GM10266 (cell line): ENCODE data around the gene SLC35F6.

Source experiments
- DNase-seq: peaks from one replicate; pipeline ENCODE4 v3.0.0; 2012; ENCODE audit errors: extremely low spot score
- TF ChIP-seq, protein P1 (sequence below): IDR thresholded peaks from 2 replicates; pipeline ENCODE4 v1.5.1; 2012; ENCODE audit warnings: mild to moderate bottlenecking, low read depth; ENCODE audit not compliant: control insufficient read depth, insufficient read depth; ENCODE audit errors: missing control alignments

SLC35F6 gene

DNA sequence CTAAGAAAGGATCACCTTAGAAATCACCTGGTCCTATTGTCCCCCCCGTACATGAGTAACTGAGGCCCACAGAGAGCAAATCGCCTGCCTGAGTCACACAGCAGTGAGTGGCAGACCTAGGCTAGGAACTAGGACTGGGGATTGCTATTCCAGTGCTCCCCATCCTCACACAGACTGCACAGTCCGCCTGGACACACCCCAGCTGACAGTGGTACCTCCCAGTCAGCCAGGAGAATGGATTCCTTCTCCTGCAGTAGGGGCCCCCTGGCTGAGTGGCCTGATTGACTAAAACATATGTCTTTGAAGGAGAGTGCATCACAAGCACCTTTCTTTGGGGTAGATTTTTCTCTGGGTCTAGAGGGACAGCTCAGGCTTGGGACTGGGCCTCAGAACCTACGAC lies 32.4 kb upstream of the SLC35F6 start:
- DNase-seq, result no peak
- TF ChIP-seq, protein P1, sequence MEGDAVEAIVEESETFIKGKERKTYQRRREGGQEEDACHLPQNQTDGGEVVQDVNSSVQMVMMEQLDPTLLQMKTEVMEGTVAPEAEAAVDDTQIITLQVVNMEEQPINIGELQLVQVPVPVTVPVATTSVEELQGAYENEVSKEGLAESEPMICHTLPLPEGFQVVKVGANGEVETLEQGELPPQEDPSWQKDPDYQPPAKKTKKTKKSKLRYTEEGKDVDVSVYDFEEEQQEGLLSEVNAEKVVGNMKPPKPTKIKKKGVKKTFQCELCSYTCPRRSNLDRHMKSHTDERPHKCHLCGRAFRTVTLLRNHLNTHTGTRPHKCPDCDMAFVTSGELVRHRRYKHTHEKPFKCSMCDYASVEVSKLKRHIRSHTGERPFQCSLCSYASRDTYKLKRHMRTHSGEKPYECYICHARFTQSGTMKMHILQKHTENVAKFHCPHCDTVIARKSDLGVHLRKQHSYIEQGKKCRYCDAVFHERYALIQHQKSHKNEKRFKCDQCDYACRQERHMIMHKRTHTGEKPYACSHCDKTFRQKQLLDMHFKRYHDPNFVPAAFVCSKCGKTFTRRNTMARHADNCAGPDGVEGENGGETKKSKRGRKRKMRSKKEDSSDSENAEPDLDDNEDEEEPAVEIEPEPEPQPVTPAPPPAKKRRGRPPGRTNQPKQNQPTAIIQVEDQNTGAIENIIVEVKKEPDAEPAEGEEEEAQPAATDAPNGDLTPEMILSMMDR, result no peak

DNA sequence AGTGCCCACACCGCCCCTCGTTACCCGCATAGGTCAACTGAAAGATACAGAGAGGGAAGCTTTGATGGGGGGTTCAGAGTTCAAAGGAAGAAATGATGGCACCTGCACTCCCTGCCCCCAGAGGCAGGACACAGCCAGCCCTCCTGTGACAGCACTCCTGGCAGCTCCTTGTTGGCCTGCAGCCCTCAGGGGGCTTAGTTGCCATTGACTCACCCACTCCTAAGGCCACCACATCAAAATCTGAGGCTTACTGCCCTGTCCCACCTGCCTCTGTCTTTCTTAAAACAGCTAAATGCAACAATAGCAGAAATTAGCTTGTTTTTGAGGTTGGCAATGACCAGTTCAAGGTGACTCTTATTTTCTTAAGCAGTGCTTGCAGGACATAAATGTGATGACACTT lies 31.6 kb upstream of the SLC35F6 start:
- TF ChIP-seq, protein P1, result no peak
- no peak for DNase-seq

DNA sequence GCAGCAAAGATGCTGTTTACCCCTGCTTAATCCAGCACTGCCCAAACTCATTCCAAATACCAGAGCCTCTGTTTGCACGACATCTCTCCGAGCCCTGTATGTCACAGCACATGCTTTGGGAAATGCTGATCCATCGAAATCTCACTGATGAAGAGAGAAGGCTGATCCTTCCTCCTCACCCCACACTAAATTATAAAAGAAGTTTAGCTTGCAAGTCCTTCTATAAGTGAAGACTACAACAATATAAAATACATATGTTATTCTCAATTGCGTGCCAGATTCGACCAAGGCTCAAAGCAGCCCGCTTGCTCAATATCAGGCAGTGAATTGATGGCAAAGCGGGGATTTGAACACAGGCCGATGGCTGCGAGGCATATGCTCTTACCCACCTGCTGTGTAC lies 30.7 kb upstream of the SLC35F6 start:
- DNase-seq, result no peak
- TF ChIP-seq, protein P1, result no peak

DNA sequence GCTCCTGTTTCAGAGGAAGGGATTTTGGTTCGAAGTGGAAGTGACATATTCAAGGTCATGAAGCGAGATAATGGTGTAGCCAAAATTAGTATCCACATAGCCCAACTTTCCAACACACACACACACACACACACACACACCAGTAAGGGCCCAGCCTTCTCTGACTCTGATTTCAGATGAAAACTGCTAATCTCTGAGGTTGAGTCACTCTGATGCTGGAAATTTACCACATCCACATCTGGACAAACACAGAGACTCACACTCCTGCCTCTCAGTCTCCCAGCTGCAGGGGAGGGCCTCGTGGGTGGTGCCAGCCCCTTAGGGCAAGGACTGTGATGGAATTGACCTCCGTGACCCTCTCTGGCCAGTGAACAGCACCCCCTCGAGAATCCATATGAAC lies 29.0 kb upstream of the SLC35F6 start:
- no peak for DNase-seq
- TF ChIP-seq, protein P1, result no peak

DNA sequence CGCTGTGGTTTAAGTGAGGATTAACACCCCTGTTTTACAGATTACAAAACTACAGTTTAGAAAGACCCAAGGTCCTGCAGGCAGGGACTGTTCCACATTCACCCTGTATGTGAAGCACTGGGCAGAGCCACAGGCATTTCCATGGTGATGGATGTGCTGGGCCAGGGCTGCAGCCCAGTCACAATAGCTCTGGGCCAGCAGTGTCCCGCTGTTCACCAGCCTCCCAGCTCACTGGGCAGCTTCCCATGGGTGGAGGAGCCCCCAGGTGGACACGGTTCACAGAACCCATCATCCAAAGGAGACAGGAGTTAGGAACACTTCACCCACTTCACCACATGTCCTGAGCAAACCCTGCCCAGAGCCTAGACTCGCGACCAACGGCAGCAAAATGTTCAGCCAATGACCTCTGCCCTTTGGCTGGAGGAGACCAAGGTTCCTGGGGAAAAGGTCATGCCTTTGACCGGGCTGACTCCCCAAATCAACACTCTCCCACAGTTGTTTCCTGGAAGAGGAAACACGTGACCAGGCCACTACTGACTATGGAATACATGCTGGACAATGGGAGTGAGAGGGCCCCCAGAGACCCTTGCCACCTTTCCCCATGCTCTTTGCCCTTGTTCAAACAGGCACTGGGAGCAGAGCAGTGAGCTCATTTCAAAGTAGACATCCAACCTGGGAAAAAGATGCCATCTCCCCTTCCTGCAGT lies 28.0 kb upstream of the SLC35F6 start:
- TF ChIP-seq, protein P1, result no peak
- DNase-seq, result no peak

DNA sequence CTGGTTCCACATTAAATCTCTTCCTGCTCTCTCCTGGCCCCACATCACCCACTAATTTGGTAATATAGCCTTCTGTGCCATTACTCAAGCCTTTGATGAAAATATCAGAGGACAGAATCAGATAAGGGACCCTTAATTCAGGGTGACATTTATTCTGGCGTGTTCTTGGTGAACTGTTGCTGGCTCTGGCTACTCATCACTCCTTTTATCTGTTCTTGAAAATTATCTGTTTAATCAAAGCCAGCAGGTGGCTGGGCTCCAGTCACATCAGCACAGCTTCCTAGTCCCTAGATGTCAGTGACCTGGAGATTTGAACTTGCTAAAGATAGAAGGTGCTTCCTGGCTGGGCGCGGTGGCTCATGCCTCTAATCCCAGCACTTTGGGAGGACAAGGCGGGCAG lies 26.9 kb upstream of the SLC35F6 start:
- TF ChIP-seq, protein P1, result no peak
- no peak for DNase-seq

DNA sequence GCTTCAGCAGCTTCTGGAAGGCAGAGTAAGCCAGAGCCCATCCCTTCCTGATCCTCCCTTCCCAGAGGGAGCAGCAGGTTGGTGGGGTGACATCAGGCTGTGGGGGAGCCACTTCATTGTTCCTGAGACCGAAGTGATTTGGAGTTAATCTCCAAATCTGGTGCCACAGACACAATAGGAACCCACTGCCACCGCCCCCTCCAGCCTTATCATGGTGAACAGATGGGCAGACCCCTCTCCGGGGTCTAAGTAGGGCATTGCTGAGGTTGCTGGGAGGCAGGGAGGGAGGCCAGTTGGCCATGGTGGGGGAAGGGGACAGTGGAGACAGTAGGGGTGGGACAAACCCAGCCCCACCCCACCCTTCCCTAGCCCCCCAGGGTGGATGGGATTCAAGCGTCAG lies 25.6 kb upstream of the SLC35F6 start:
- TF ChIP-seq, protein P1, result no peak
- no peak for DNase-seq
